AG08395 (cell line): ENCODE data around the gene STUM.
"Not testable (repeated sequence)": the region's sequence is repeated elsewhere in the genome, so short reads cannot be mapped to it uniquely, and the experiment has no call there.

ENCODE experiments used
- DNase-seq: peaks from one replicate; pipeline ENCODE4 v3.0.0; 2012; ENCODE audit warnings: mixed read lengths, low spot score

The STUM gene

GRCh38 chr1:226581650-226582330 is 33.2 kb downstream of the STUM start:
- DNase-seq: no peak

- no peak for DNase-seq
These were observed 34.4 kb downstream of the STUM start for GRCh38 chr1:226582966-226583365.

DNA sequence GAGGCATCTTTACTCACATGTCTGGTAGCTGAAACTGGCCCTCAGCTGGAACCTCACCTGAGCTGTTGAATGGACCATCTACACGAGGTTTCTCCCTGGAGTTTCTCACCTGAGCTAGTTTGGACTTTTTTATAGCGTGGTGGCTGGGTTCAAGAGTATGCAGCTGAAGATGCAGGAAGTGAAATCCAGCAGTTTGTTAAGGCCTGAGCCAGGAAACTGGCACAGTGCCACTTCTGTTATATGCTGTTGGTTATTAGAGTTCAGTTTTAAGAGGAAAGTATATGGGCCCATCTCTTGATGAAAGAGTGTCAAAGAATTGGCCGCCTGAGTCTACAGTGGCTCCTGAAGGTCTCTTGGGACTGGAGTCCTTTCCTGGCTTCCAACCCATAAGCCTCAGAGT is 35.6 kb downstream of the STUM start:
- DNase-seq: no peak

GRCh38 chr1:226586116-226586515 is 37.6 kb downstream of the STUM start:
- no peak for DNase-seq

DNA sequence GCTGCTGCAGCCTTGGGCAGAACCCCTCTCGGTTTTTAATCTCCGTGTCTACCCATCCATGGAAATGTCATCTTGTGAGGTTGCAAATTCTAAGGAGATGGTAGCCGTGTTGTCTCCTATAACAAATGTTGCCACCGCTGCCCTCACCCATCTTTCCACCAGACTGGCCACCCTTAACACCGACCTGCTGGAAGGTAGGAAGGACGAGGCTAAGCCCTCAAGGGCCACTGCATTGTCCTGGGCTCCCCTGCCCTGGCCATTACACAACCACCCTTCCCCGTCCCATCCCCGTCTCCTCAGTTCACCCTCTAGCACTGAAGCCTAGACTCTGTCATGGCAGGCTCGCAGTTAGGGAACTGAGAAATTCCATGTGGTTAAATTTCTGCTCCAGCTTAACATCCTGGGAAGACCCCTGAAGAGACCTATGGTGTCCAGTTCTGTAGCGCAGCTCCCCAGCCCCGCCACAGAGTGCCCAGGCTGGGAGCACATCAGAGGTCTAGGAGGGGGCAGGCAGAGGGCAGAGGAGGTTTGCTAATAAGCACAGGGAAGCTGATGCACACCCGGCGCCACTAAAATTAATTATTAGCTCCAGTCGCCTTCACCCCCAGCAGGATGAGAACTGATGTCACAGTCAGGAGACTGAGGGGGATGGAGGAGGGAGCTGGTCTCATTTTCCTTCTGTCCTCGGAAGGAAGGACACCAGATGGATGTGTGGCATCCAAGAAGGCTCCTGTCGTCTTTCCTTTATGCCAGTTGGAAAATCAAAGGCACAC is 38.3 kb downstream of the STUM start:
- DNase-seq: no peak

DNA sequence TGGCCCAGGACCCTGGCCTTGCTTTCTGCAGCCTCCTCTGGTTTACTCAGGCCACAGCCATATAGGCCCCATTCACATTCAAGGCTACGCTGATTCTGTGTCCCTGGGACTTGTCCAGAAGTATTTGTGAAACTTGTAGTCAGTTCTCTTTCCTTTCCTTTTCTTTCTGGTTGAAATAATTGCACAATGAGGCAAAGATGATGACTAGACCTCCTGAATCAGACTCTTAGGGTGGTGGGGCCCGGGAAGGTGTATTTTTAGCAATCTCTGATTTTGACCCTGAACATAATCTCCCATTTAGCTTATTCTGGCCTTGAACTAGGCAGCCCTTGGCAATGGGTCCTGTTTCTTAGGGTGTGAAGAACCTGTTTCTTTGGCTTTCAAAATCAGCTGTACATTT is 39.9 kb downstream of the STUM start:
- DNase-seq: no peak

GRCh38 chr1:226589008-226589733 is 40.6 kb downstream of the STUM start:
- no peak for DNase-seq

GRCh38 chr1:226590614-226591013 is 42.0 kb downstream of the STUM start:
- DNase-seq: no peak

DNA sequence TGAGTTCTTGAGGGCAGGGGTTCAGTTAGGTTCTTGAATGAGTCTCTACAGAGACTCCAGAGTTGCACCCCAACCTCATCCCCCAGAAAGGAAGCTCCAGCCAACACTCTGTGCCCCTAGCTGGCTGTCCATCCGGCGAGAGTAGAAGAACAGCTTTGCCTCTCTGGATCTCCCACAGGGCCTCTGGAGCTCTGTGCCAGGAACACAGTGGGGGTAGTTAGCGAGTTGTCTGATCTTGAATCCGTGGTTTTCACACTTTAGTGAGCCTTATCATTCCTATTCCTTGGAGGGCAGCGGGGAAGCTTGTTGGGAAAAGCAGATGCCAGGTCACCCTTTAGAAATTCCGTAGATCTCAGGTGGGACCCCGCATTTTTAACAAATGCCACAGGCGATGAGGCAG is 45.0 kb downstream of the STUM start:
- no peak for DNase-seq

GRCh38 chr1:226596531-226597165 is 48.1 kb downstream of the STUM start:
- DNase-seq: no peak

GRCh38 chr1:226597616-226598454 is 49.3 kb downstream of the STUM start:
- DNase-seq: no peak

- no peak for DNase-seq
These were observed 49.9 kb downstream of the STUM start for GRCh38 chr1:226598455-226598849.

DNA sequence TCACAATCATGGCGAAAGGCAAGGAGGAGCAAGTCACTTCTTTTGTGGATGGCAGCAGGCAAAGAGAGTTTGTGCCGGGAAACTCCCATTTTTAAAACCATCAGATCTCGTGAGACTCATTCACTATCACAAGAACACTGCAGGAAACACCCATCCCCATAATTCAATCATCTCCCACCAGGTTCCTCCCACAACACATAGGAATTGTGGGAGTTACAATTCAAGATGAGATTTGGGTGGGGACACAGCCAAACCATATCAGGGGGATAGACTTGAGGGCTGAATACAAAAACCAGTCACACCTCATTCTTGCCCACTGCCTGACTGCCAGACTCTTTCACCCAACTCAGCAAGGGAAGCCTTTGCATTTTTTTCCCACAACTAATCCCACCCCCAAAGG is 50.4 kb downstream of the STUM start:
- not testable (repeated sequence) for DNase-seq

DNA sequence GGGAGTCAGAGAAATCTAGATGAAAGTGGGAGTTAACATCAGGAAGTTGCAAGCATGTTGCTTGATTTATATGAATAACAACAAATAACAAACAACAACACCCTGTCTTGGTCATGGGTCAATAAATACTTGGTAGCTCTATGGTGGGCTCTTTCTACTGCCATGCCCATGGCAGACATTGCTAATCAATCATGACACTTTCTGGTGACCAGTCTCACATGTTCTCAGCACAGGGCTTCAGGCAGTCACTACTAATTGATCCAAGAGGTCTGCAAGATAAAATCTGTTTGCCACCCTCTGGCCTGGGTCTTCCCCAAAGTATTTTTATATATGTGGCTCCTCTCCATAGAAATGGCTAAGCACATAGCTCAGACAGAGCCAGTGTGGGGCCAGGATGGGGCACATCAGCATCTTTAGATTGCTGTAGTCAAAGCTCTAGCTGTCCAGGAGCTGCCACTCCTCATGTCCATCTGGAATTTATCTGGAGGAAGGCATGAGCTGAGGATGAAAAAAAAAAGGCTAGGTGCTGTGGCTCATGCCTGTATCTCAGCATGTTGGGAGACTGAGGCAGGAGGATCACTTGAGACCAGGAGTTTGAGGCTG is 51.2 kb downstream of the STUM start:
- DNase-seq: no peak

- DNase-seq: no peak
These were observed 51.7 kb downstream of the STUM start for GRCh38 chr1:226600254-226600653.

- DNase-seq: no peak
These were observed 52.9 kb downstream of the STUM start for GRCh38 chr1:226601456-226601855.

DNA sequence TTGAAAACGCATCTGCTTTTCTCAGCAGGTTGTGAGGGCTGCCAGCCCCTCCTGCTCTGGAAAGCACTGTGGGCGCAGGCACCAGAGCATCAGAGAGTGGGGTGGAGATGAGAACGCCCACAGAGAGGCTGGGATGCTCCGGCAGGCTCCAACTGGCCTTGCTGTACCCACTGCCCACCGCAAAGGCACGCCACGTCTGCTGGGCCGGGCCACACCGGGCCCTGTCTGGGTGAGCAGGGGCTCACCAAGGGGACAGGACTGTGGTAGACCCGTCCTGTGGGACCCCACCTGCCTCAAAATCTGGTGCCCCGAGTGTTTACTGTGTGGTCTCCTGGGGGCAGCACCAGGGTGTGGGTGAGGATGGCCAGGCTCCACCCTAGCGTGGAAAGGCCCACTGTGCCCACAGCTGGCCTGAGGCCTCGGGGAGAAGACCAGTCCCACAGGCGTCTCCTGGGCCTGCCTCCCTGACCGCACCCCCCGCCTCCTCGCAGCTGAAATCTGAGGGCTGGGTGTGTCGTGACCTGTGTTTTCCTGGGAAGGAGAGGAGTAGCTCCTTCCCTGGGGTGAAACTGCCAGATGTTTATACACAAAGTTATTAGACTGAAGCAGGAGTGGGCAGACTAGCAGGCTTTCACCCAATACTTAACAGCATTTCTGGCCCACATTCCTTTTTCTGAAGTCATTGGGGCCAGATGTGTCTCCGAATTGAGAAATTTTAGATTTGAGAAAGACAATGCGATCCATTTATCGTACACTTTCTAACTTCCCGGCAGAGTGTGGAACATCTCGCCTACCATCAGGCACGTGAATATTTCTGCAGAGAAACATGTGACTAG is 53.8 kb downstream of the STUM start:
- DNase-seq: peak; percentile 85

DNA sequence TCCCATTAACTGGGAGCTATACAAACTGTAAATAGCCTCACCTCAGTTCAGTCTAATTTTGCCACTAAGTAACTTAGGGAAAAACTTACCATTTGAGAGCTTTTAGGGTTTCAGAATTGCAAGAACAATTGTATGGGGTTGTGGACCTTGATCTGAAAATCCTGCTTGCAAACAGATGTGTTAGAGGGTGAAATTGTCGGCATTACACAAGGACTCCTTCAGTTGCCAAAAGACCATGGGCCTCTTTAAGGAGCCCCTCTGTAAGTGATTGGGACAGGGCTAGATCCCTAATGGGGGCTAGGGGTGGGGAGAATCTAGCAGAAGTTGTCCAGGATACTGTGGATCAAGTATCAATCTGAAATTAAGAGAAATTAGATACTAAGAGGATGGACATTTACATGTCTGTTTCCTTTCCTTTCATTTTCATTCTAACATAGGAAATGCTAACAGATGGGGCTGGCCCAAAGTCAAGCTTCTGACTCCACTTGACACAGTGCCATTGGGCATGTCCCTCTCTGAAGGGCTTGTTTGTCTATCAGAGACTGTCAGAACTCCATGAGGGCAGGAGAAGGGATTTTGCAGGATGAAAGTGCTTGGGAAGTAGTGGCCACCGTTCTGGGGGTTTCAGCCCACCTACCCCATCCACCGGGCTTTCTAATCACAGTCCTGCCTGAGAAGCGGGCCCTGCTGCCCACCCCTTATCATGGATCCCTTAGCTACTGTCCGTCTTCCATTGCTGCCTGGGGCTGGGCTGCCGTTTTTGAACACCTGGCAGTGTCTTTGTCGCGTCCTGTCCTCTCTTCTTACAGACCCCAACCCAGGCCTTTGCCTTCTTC is 54.7 kb downstream of the STUM start:
- peak; percentile 65 for DNase-seq

DNA sequence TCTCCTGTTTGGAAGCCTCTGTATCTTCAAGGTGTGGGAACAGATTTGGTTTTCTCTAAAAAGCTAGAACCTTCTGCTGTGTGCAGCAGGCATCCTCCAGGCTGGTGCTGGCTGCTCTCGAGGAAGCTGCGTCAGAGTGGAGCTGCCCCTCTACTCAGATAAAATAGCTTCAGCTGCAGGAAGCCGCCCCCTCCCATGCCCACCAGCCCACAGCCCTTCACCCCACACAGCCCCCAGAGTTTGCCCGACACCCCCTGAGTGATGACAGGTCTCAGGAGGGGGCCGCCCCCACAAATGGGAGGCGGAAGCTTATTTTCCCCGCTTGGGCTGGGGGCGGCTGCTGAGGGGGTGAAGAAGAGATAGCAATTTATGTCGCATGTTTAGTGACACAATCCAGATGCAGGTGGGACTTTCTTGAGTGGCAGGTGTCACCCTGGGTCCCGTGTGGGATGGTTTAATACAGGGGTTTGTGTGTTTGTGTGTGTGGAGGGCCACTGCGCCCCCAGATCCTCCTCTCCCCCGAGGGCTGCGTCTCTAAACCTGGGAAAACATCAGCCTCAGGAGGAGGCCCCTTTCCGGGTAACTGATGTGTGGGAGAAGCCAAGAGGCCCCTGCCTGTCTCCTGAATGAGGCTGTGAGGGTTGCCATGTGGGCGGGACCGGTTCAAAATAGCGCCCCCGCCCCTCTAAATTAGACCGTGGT is 55.4 kb downstream of the STUM start:
- DNase-seq: no peak
